IMR-90 (cell line): ENCODE results near the gene S100A4. TPM values are rescaled to one million over a fixed set of nuclear protein-coding genes. Genes with fewer than 3 reads are reported as not detected.
A peak's percentile ranks its signal among the peaks of the same experiment; 100 is the strongest.

Experiments used
- ATAC-seq: fragments of 200-7000 bp; cut with Tn5 transposase; 2 replicates; pipeline ENCODE4 v1.9.1; 2020; ENCODE audit warnings: low read depth, mild to moderate bottlenecking, moderate library complexity
- BruUV-seq: library from RNA; stranded (reverse); fragments of 400-500 nt; replicated peaks from 2 replicates; lab custom pipeline; 2021; lab: Mats Ljungman, UMichigan
- CTCF ChIA-PET: fragments of 300-600 bp; formaldehyde crosslinking; extraction: SDS; loops from one replicate; lab custom pipeline; 2021; ENCODE audit warnings: antibody characterized with exemption; lab: Yijun Ruan, JAX
- POLR2A ChIA-PET: fragments of 300-600 bp; sonication (Branson Sonifier 250); formaldehyde crosslinking; loops from one replicate; lab custom pipeline; 2022; ENCODE audit warnings: antibody characterized with exemption; ENCODE audit not compliant: unreplicated experiment; lab: Charles Lee
- DNase-seq: peaks from one replicate; pipeline ENCODE4 v3.0.0; 2013
- H2AFZ ChIP-seq: replicated peaks from 2 replicates; pipeline ENCODE3; 2013; ENCODE audit warnings: low read length, mild to moderate bottlenecking; ENCODE audit not compliant: poor library complexity
- H2AK5ac ChIP-seq: 2 replicates; pipeline ENCODE4 v1.6.1; 2013; ENCODE audit warnings: low read depth, low read length, inconsistent platforms
- H2AK9ac ChIP-seq: replicated peaks from 2 replicates; pipeline ENCODE3; 2013; ENCODE audit warnings: mild to moderate bottlenecking, low read depth, low read length, moderate library complexity; ENCODE audit not compliant: poor library complexity
- H2BK120ac ChIP-seq: 2 replicates; pipeline ENCODE4 v1.6.1; 2013; ENCODE audit warnings: low read depth, low read length, inconsistent platforms
- H2BK15ac ChIP-seq: 3 replicates; pipeline ENCODE4 v1.6.1; 2013; ENCODE audit warnings: low read depth, low read length, inconsistent platforms
- H2BK20ac ChIP-seq: 2 replicates; pipeline ENCODE4 v1.6.1; 2013; ENCODE audit warnings: low read depth, mild to moderate bottlenecking, inconsistent platforms, low read length, moderate library complexity
- H2BK5ac ChIP-seq: 2 replicates; pipeline ENCODE4 v1.6.1; 2013; ENCODE audit warnings: mild to moderate bottlenecking, low read depth, low read length, inconsistent platforms; ENCODE audit not compliant: poor library complexity, severe bottlenecking
- H3K14ac ChIP-seq: replicated peaks from 2 replicates; pipeline ENCODE4 v1.6.1; 2013; ENCODE audit warnings: low read depth, low read length, inconsistent platforms
- H3K18ac ChIP-seq: 2 replicates; pipeline ENCODE4 v1.6.1; 2013; ENCODE audit warnings: low read depth, low read length, control low read depth
- H3K23ac ChIP-seq: 2 replicates; pipeline ENCODE4 v1.6.1; 2013; ENCODE audit warnings: low read depth, low read length, inconsistent platforms
- H3K27ac ChIP-seq: 2 replicates; pipeline ENCODE4 v1.5.1; 2013; ENCODE audit warnings: mild to moderate bottlenecking, control low read depth, low read length; ENCODE audit not compliant: insufficient read depth
- H3K27me3 ChIP-seq: 2 replicates; pipeline ENCODE4 v1.6.1; 2013; ENCODE audit warnings: low read length; ENCODE audit not compliant: control insufficient read depth, insufficient read depth
- H3K36me3 ChIP-seq: 2 replicates; pipeline ENCODE4 v1.6.1; 2013; ENCODE audit warnings: low read length, mixed read lengths; ENCODE audit not compliant: control insufficient read depth, insufficient read depth
- H3K4ac ChIP-seq: 2 replicates; pipeline ENCODE4 v1.6.1; 2013; ENCODE audit warnings: low read depth, low read length, inconsistent platforms
- H3K4me1 ChIP-seq: 2 replicates; pipeline ENCODE4 v1.6.1; 2013; ENCODE audit warnings: low read length, mixed read lengths; ENCODE audit not compliant: control insufficient read depth, insufficient read depth
- H3K4me2 ChIP-seq: 2 replicates; pipeline ENCODE4 v1.6.1; 2013; ENCODE audit warnings: low read depth, mild to moderate bottlenecking, control low read depth, low read length, moderate library complexity
- H3K4me3 ChIP-seq: 2 replicates; pipeline ENCODE4 v1.5.1; 2013; ENCODE audit warnings: low read depth, mild to moderate bottlenecking, control low read depth, low read length, moderate library complexity; ENCODE audit not compliant: insufficient read depth
- H3K56ac ChIP-seq: 2 replicates; pipeline ENCODE4 v1.6.1; 2013; ENCODE audit warnings: low read length, inconsistent platforms; ENCODE audit not compliant: insufficient read depth; ENCODE audit errors: extremely low read depth
- H3K79me1 ChIP-seq, 2 experiments: 2 replicates each; pipeline ENCODE4 v1.6.1; 2013; ENCODE audit warnings: low read length in 2 of 2, inconsistent platforms in 1 of 2, low read depth in 1 of 2
- H3K9ac ChIP-seq: 2 replicates; pipeline ENCODE4 v1.6.1; 2013; ENCODE audit warnings: low read depth, low read length, control low read depth
- H3K9me1 ChIP-seq: 2 replicates; pipeline ENCODE4 v1.6.1; 2013; ENCODE audit warnings: low read length, inconsistent platforms; ENCODE audit not compliant: insufficient read depth
- H3K9me3 ChIP-seq: 2 replicates; pipeline ENCODE4 v1.6.1; 2013; ENCODE audit warnings: low read length; ENCODE audit not compliant: control insufficient read depth, insufficient read depth
- H4K20me1 ChIP-seq: 2 replicates; pipeline ENCODE4 v1.6.1; 2013; ENCODE audit warnings: low read length, inconsistent platforms; ENCODE audit not compliant: insufficient read depth
- H4K5ac ChIP-seq: 2 replicates; pipeline ENCODE4 v1.6.1; 2013; ENCODE audit warnings: mild to moderate bottlenecking, low read depth, low read length, control low read depth
- H4K8ac ChIP-seq, 2 experiments: 2 replicates each; pipeline ENCODE4 v1.6.1; 2013; ENCODE audit warnings: low read depth in 2 of 2, low read length in 2 of 2, control low read depth in 1 of 2, inconsistent platforms in 1 of 2
- H4K91ac ChIP-seq: 2 replicates; pipeline ENCODE4 v1.6.1; 2013; ENCODE audit warnings: low read depth, low read length, inconsistent platforms; ENCODE audit not compliant: insufficient read depth
- BHLHE40 ChIP-seq: fragments of 150-350 bp; IDR thresholded peaks from 2 replicates; pipeline ENCODE4 v1.6.1; 2016; ENCODE audit warnings: mild to moderate bottlenecking, low read depth, low read length
- CEBPB ChIP-seq: IDR thresholded peaks from 2 replicates; pipeline ENCODE4 v1.6.1; 2012; ENCODE audit warnings: low read depth, low read length, improper control_type of control experiment
- CTCF ChIP-seq: conservative IDR thresholded peaks from 2 replicates; pipeline ENCODE4 v1.5.1; 2012; ENCODE audit warnings: mild to moderate bottlenecking, low read depth, low read length, improper control_type of control experiment
- MXI1 ChIP-seq: IDR thresholded peaks from 2 replicates; pipeline ENCODE4 v1.6.1; 2012; ENCODE audit warnings: low read depth, mild to moderate bottlenecking, low read length, moderate library complexity, borderline replicate concordance
- NFE2L2 ChIP-seq: fragments of 150-350 bp; IDR thresholded peaks from 2 replicates; pipeline ENCODE4 v1.6.1; 2016; ENCODE audit warnings: low read depth, mild to moderate bottlenecking, low read length
- RCOR1 ChIP-seq: IDR thresholded peaks from 2 replicates; pipeline ENCODE4 v1.6.1; 2012; ENCODE audit warnings: mild to moderate bottlenecking, low read length, improper control_type of control experiment; ENCODE audit not compliant: insufficient replicate concordance
- WGBS, 2 experiments: methylation state at CpG; one replicate each; pipeline versions ENCODE4 v1.1.5 to v1.1.7; 2013; ENCODE audit warnings: missing lambda C conversion rate in 2 of 2; ENCODE audit not compliant: insufficient read length in 1 of 2; ENCODE audit errors: extremely low coverage in 2 of 2; 5-methylcytosine and 5-hydroxymethylcytosine counted together
- dilution Hi-C: fragments of 300-500 bp; cut with HindIII; formaldehyde crosslinking; loops from one replicate; pipeline ENCODE4 v1.14.3; 2018; ENCODE audit warnings: low sequenced_read_pairs; ENCODE audit not compliant: unreplicated experiment
- in situ Hi-C: fragments of 300-500 bp; cut with MboI; formaldehyde crosslinking; loops from 3 replicates; pipeline ENCODE4 v1.14.3; 2019; ENCODE audit warnings: low sequenced_read_pairs, inconsistent platforms, mixed read lengths
- intact Hi-C: fragments of 100-400 bp; cut with micrococcal nuclease; formaldehyde crosslinking; loops from 2 replicates; pipeline ENCODE4 v1.10.0; 2022
- polyA plus RNA-seq, 3 experiments: library from polyadenylated mRNA; depleted of rRNA; stranded (reverse); fragments of >200 nt; gene quantifications; 2 replicates each; pipeline ENCODE4 v1.2.3, GENCODE V29; 2012; ENCODE audit warnings: low replicate concordance in 1 of 3
- total RNA-seq: library from RNA; depleted of rRNA; stranded (reverse); fragments of >200 nt; gene quantifications from 2 replicates; pipeline ENCODE4 v1.2.3, GENCODE V29; 2012
- TF ChIP-seq, protein P1 (sequence below): fragments of 150-350 bp; IDR thresholded peaks from 2 replicates; pipeline ENCODE4 v1.6.1; 2017; ENCODE audit warnings: mild to moderate bottlenecking, antibody characterized with exemption, low read length, low read depth

The S100A4 gene
- total and polyA plus RNA-seq, 2 of the 4 experiments (the other 2 are of a cell fraction), result 5.6 to 16.6 TPM

DNA sequence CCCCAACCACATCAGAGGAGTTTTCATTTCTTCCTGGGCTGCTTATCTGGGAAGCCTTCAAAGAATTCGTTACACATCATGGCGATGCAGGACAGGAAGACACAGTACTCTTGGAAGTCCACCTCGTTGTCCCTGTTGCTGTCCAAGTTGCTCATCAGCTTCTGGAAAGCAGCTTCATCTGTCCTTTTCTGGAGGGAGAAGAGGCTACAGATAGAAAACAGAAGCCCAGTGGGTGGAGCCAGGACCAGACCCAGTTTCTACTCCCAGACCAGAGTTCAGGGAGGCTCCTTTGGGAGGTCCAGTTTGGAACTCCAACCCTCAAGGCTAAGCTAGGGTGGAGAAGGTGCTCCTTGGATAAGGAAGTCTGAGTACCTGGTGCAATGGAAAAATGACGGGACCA lies 1.9 kb downstream of the S100A4 start:
- Histone ChIP-seq H3K14ac (no peak overlapping the region; the same call in 1 of the 2 replicates), H4K5ac (no peak overlapping the region; the same call in 1 of the 2 replicates), H2BK15ac (peak overlapping the region; percentile 79; the same call in 2 of the 3 replicates), H3K4me3 (no peak overlapping the region), H3K4ac (peak overlapping the region; percentile 60), H4K8ac (no peak overlapping the region), H3K23ac (no peak overlapping the region), H2AK9ac (no peak overlapping the region), H3K36me3 (no peaks in the 10 kb centered on the region), H3K9me1 (peaks cover 50% of the 10 kb centered on the region), H4K91ac (0 out of 2 replicates have a peak overlapping the region, but pooled peaks have one; percentile 4), H2BK5ac (no peak overlapping the region), H3K9ac (no peak overlapping the region), H3K27ac (no peak overlapping the region), H3K27me3 (no peaks in the 10 kb centered on the region), H3K4me1 (peaks cover 38% of the 10 kb centered on the region), H3K79me1 (peaks cover 0 to 40% of the 10 kb centered on the region in 2 experiments; a peak in 3 of 4 replicates), H2BK20ac (no peak overlapping the region), H3K9me3 (no peaks in the 10 kb centered on the region), H3K18ac (no peak overlapping the region), H2AFZ (no peak overlapping the region), H3K4me2 (no peak overlapping the region), H4K20me1 (no peaks in the 10 kb centered on the region), H2BK120ac (0 out of 2 replicates have a peak overlapping the region, but pooled peaks have one; percentile 97), H3K56ac (no peak overlapping the region), H2AK5ac (peak overlapping the region; percentile 21; the same call in 1 of the 2 replicates)
- DNase-seq, result no peak
- intact Hi-C loops, result no loop called here
- ATAC-seq, result no peak
- TF ChIP-seq BHLHE40, result no peak
- TF ChIP-seq, protein P1, sequence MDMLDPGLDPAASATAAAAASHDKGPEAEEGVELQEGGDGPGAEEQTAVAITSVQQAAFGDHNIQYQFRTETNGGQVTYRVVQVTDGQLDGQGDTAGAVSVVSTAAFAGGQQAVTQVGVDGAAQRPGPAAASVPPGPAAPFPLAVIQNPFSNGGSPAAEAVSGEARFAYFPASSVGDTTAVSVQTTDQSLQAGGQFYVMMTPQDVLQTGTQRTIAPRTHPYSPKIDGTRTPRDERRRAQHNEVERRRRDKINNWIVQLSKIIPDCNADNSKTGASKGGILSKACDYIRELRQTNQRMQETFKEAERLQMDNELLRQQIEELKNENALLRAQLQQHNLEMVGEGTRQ, result no peak
- TF ChIP-seq RCOR1, result no peak
- no peak for TF ChIP-seq CTCF
- TF ChIP-seq NFE2L2, result no peak
- TF ChIP-seq MXI1, result no peak
- TF ChIP-seq CEBPB, result no peak
- 80% methylated on average over 2 of the region's 4 CpGs; no CpG with 5 or more reads in 1 of the 2 experiments for WGBS, 2 experiments
- ChIA-PET CTCF (no interaction called here), POLR2A (interaction anchor here (0.5 to 1.8 kb wide), 2 partner anchors 9 to 216 kb away, joined by 5 to 8 read pairs; no protein-coding TSS in a partner anchor)
- no TSS peak for BruUV-seq
- dilution Hi-C loops, result no loop called here
- in situ Hi-C loops, result loop anchor here (25.0 kb wide), 1 partner anchor 419 kb away; the partner anchor contains the start of genes CREB3L4, CRTC2 and SLC39A1
